Karpas-422 (cell line): ENCODE measurements around the gene PPID. TPM values are rescaled to one million over a fixed set of nuclear protein-coding genes. Genes with fewer than 3 reads are reported as not detected.

ENCODE experiments used
- small RNA-seq: library from RNA; depleted of rRNA; stranded (forward); fragments of <200 nt; gene quantifications from one replicate; pipeline ENCODE3, GENCODE V24; 2014
- total RNA-seq: library from RNA; depleted of rRNA; stranded (reverse); fragments of >200 nt; shearing (Covaris generic); gene quantifications from 2 replicates; pipeline ENCODE4 v1.2.3, GENCODE V29; 2014; ENCODE audit warnings: low replicate concordance; rRNA removed

The PPID gene
- total RNA-seq, 1 experiment from 2014 or later = 56.8 TPM

Small RNA genes within 50 kb of the gene (small RNA-seq; reads per million reads assigned to genes)
- gene RF00012 = not detected

Other genes with a start within 250 kb of the PPID start
- gene RXFP1, start 201.5 kb downstream of the PPID start, total RNA-seq = not detected in 2 replicates
- 12.6 and 27.9 TPM in 2 replicates for gene C4orf46, start 51.5 kb downstream of the PPID start, total RNA-seq
- gene ETFDH, start 51.1 kb downstream of the PPID start, total RNA-seq = 34.2 and 54.3 TPM in 2 replicates
- gene FNIP2, start 45.6 kb upstream of the PPID start, total RNA-seq = 0.04 and 0.56 TPM in 2 replicates